H1 (cell line): ENCODE data around the gene LRBA. TPM values are rescaled to one million over a fixed set of nuclear protein-coding genes. Genes with fewer than 3 reads are reported as not detected.

Source experiments
- CTCF ChIA-PET: fragments of 300-600 bp; sonication (Branson Sonifier 250); formaldehyde crosslinking; loops from one replicate; lab custom pipeline; 2021; ENCODE audit not compliant: partially characterized antibody; lab: Charles Lee
- POLR2A ChIA-PET: fragments of 300-600 bp; sonication (Branson Sonifier 250); formaldehyde crosslinking; loops from one replicate; lab custom pipeline; 2021; ENCODE audit warnings: inconsistent platforms; ENCODE audit not compliant: partially characterized antibody; lab: Charles Lee
- DNase-seq, 2 experiments: peaks; one replicate each; pipeline versions ENCODE4 v3.0.0 to v3.0.0-alpha.2; 2010 to 2022; ENCODE audit warnings: low spot score in 2 of 2, low read depth in 1 of 2, mixed read lengths in 1 of 2
- FAIRE-seq: peaks from 2 replicates; lab custom pipeline; 2011; peaks lifted over from hg19 to GRCh38; lab: Jason Lieb, UNC
- H2AFZ ChIP-seq: 2 replicates; pipeline ENCODE4 v1.8.1; 2012; ENCODE audit warnings: low read length, inconsistent platforms
- H2AK5ac ChIP-seq: 2 replicates; pipeline ENCODE4 v1.6.1; 2013; ENCODE audit warnings: low read depth, low read length
- H2BK120ac ChIP-seq: replicated peaks from 2 replicates; pipeline ENCODE3; 2013; ENCODE audit warnings: low read depth, low read length, inconsistent platforms
- H2BK12ac ChIP-seq: 2 replicates; pipeline ENCODE4 v1.6.1; 2013; ENCODE audit warnings: low read depth, low read length
- H2BK15ac ChIP-seq: 2 replicates; pipeline ENCODE4 v1.6.1; 2013; ENCODE audit warnings: low read length
- H2BK20ac ChIP-seq: 2 replicates; pipeline ENCODE4 v1.6.1; 2013; ENCODE audit warnings: low read length
- H2BK5ac ChIP-seq: 2 replicates; pipeline ENCODE4 v1.6.1; 2013; ENCODE audit warnings: low read depth, low read length
- H3K14ac ChIP-seq: 2 replicates; pipeline ENCODE4 v1.6.1; 2013; ENCODE audit warnings: inconsistent platforms; ENCODE audit not compliant: insufficient read length
- H3K18ac ChIP-seq: 2 replicates; pipeline ENCODE4 v1.6.1; 2013; ENCODE audit warnings: low read length; ENCODE audit errors: extremely low read depth
- H3K23ac ChIP-seq: 2 replicates; pipeline ENCODE4 v1.6.1; 2013; ENCODE audit warnings: inconsistent platforms; ENCODE audit not compliant: insufficient read length
- H3K23me2 ChIP-seq: 2 replicates; pipeline ENCODE4 v1.6.1; 2013; ENCODE audit warnings: low read depth, low read length
- H3K27ac ChIP-seq: 2 replicates; pipeline ENCODE4 v1.6.1; 2011; ENCODE audit warnings: low read depth, low read length, inconsistent platforms
- H3K27me3 ChIP-seq, 4 experiments: replicated peaks in 1 of 4; 1 replicate in 1 of 4; 2 replicates in 3 of 4; pipeline versions ENCODE4 v1.6.1 to v1.8.1; 2011 to 2013; ENCODE audit warnings: low read length in 3 of 4, mild to moderate bottlenecking in 3 of 4, inconsistent platforms in 2 of 4, mixed read lengths in 2 of 4, moderate library complexity in 1 of 4; ENCODE audit not compliant: control insufficient read depth in 3 of 4, insufficient read depth in 3 of 4; ENCODE audit errors: extremely low read depth in 1 of 4
- H3K36me3 ChIP-seq, 4 experiments: 2 replicates each; pipeline versions ENCODE4 v1.6.1 to v1.8.1; 2011 to 2013; ENCODE audit warnings: mild to moderate bottlenecking in 4 of 4, low read length in 3 of 4, moderate library complexity in 2 of 4, control low read depth in 1 of 4, inconsistent platforms in 1 of 4; ENCODE audit not compliant: insufficient read depth in 4 of 4, control insufficient read depth in 2 of 4
- H3K4ac ChIP-seq: replicated peaks from 2 replicates; pipeline ENCODE3; 2013; ENCODE audit warnings: low read length, low read depth, mixed read lengths, inconsistent platforms; ENCODE audit not compliant: insufficient read length
- H3K4me1 ChIP-seq, 4 experiments: replicated peaks in 1 of 4; 1 replicate in 1 of 4; 2 replicates in 3 of 4; pipeline versions ENCODE4 v1.6.1 to v1.8.1; 2011 to 2013; ENCODE audit warnings: low read length in 3 of 4, inconsistent platforms in 2 of 4, mixed read lengths in 1 of 4; ENCODE audit not compliant: insufficient read depth in 4 of 4, control insufficient read depth in 3 of 4
- H3K4me2 ChIP-seq, 2 experiments: 2 replicates each; pipeline versions ENCODE4 v1.6.1 to v1.8.1; 2011 to 2013; ENCODE audit warnings: low read depth in 2 of 2, low read length in 2 of 2, control low read depth in 1 of 2, inconsistent platforms in 1 of 2, mild to moderate bottlenecking in 1 of 2; ENCODE audit not compliant: insufficient read depth in 1 of 2
- H3K4me3 ChIP-seq, 4 experiments: fragments of 200-600, 300-600 bp in 1 of 4; sonication (generic), shearing (Covaris generic), sonication (Bioruptor Twin) in 1 of 4; 2 replicates each; pipeline versions ENCODE4 v1.5.1 to v1.8.1; 2011 to 2016; ENCODE audit warnings: low read length in 4 of 4, low read depth in 3 of 4, control low read depth in 2 of 4, inconsistent platforms in 2 of 4, mild to moderate bottlenecking in 2 of 4, mixed read lengths in 1 of 4, moderate library complexity in 1 of 4; ENCODE audit not compliant: insufficient read depth in 2 of 4; ENCODE audit errors: extremely low read depth in 1 of 4
- H3K56ac ChIP-seq: replicated peaks from 2 replicates; pipeline ENCODE3; 2013; ENCODE audit warnings: low read depth, mild to moderate bottlenecking, mixed read lengths, low read length, inconsistent platforms; ENCODE audit not compliant: insufficient read length
- H3K79me1 ChIP-seq: 2 replicates; pipeline ENCODE4 v1.6.1; 2013; ENCODE audit warnings: low read depth, low read length, control low read depth
- H3K79me2 ChIP-seq, 2 experiments: 2 replicates each; pipeline versions ENCODE4 v1.6.1 to v1.8.1; 2012 to 2013; ENCODE audit warnings: low read length in 2 of 2, mild to moderate bottlenecking in 2 of 2, inconsistent platforms in 1 of 2; ENCODE audit not compliant: insufficient read depth in 2 of 2, control insufficient read depth in 1 of 2
- H3K9ac ChIP-seq, 4 experiments: replicated peaks in 1 of 4; 1 replicate in 1 of 4; 2 replicates in 3 of 4; pipeline versions ENCODE4 v1.6.1 to v1.8.1; 2011 to 2013; ENCODE audit warnings: low read depth in 3 of 4, low read length in 3 of 4, control low read depth in 2 of 4, mild to moderate bottlenecking in 2 of 4, moderate library complexity in 2 of 4, inconsistent platforms in 1 of 4; ENCODE audit errors: extremely low read depth in 1 of 4
- H3K9me3 ChIP-seq, 2 experiments: 2 replicates each; pipeline versions ENCODE4 v1.6.1 to v1.8.1; 2012 to 2013; ENCODE audit warnings: mild to moderate bottlenecking in 2 of 2, moderate library complexity in 2 of 2, control low read depth in 1 of 2, inconsistent platforms in 1 of 2, low read depth in 1 of 2, low read length in 1 of 2, mixed read lengths in 1 of 2; ENCODE audit not compliant: insufficient read depth in 2 of 2
- H4K20me1 ChIP-seq, 2 experiments: replicated peaks in 1 of 2; 2 replicates each; pipeline versions ENCODE3 to v1.8.1; 2011 to 2013; ENCODE audit warnings: inconsistent platforms in 2 of 2, low read length in 2 of 2, mild to moderate bottlenecking in 1 of 2; ENCODE audit not compliant: insufficient read depth in 2 of 2, control insufficient read depth in 1 of 2
- H4K5ac ChIP-seq: 2 replicates; pipeline ENCODE4 v1.6.1; 2013; ENCODE audit warnings: low read length, low read depth, mixed read lengths, inconsistent platforms; ENCODE audit not compliant: insufficient read length
- H4K8ac ChIP-seq: 2 replicates; pipeline ENCODE4 v1.8.0; 2013; ENCODE audit warnings: mild to moderate bottlenecking, moderate library complexity, low read length, inconsistent platforms; ENCODE audit not compliant: insufficient read depth; ENCODE audit errors: extremely low read depth
- H4K91ac ChIP-seq: replicated peaks from 2 replicates; pipeline ENCODE3; 2013; ENCODE audit warnings: low read length, mixed read lengths, inconsistent platforms; ENCODE audit not compliant: insufficient read length
- BACH1 ChIP-seq: IDR thresholded peaks from 2 replicates; pipeline ENCODE4 v1.6.1; 2012; ENCODE audit warnings: low read length, improper control_type of control experiment
- CHD1 ChIP-seq: IDR thresholded peaks from 2 replicates; pipeline ENCODE4 v1.6.1; 2012; ENCODE audit warnings: low read depth, low read length, improper control_type of control experiment
- CTBP2 ChIP-seq: IDR thresholded peaks from 2 replicates; pipeline ENCODE4 v1.7.0; 2011; ENCODE audit warnings: borderline replicate concordance, mild to moderate bottlenecking, moderate library complexity, mixed read lengths, low read length; ENCODE audit not compliant: insufficient read depth, insufficient read length
- EGR1 ChIP-seq: IDR thresholded peaks from 2 replicates; pipeline ENCODE4 v1.6.1; 2011; ENCODE audit warnings: low read depth, low read length, borderline replicate concordance
- EZH2 ChIP-seq: fragments of 200-600 bp; sonication (generic); IDR thresholded peaks from 2 replicates; pipeline ENCODE4 v1.7.1; 2012; ENCODE audit warnings: low read depth, mild to moderate bottlenecking, moderate library complexity, low read length, inconsistent platforms; ENCODE audit not compliant: severe bottlenecking
- JUN ChIP-seq: IDR thresholded peaks from 2 replicates; pipeline ENCODE4 v1.6.1; 2011; ENCODE audit warnings: low read depth, mild to moderate bottlenecking, improper control_type of control experiment, low read length
- JUND ChIP-seq: IDR thresholded peaks from 2 replicates; pipeline ENCODE4 v1.6.1; 2011; ENCODE audit warnings: mild to moderate bottlenecking, improper control_type of control experiment, low read length
- KDM4A ChIP-seq: IDR thresholded peaks from one replicate; pipeline ENCODE4 v1.7.1; 2012; ENCODE audit warnings: low read depth, mild to moderate bottlenecking, moderate library complexity, low read length, inconsistent platforms; ENCODE audit not compliant: severe bottlenecking
- RXRA ChIP-seq: IDR thresholded peaks from 2 replicates; pipeline ENCODE4 v1.6.1; 2011; ENCODE audit warnings: low read depth, mild to moderate bottlenecking, low read length, moderate library complexity; ENCODE audit not compliant: insufficient read depth
- SRF ChIP-seq: IDR thresholded peaks from 2 replicates; pipeline ENCODE4 v1.6.1; 2011; ENCODE audit warnings: mild to moderate bottlenecking, low read depth, low read length, moderate library complexity
- TAF1 ChIP-seq: IDR thresholded peaks from 2 replicates; pipeline ENCODE4 v1.6.1; 2011; ENCODE audit warnings: mild to moderate bottlenecking, low read depth, low read length
- ZNF274 ChIP-seq: IDR thresholded peaks from 2 replicates; pipeline ENCODE4 v1.7.0; 2012; ENCODE audit warnings: low read length, borderline replicate concordance; ENCODE audit errors: extremely low read depth
- WGBS, 2 experiments: shearing (Covaris generic) in 1 of 2; methylation state at CpG; one replicate each; pipeline versions ENCODE4 v1.1.6 to v1.1.7; 2013 to 2015; ENCODE audit warnings: low lambda C conversion rate in 2 of 2, mixed read lengths in 2 of 2, inconsistent platforms in 1 of 2, low coverage in 1 of 2, missing lambda C conversion rate in 1 of 2; ENCODE audit not compliant: insufficient replicate concordance in 2 of 2, insufficient coverage in 1 of 2, insufficient read length in 1 of 2; ENCODE audit errors: extremely low coverage in 1 of 2, missing lambda C conversion rate in 1 of 2; 5-methylcytosine and 5-hydroxymethylcytosine counted together
- polyA plus RNA-seq, 7 experiments: library from polyadenylated mRNA; depleted of rRNA in 3 of 7; stranded (reverse) in 5 of 7; unstranded in 2 of 7; fragments of >200 nt in 5 of 7; fragments of 200-250 nt in 2 of 7; gene quantifications; 1 replicate in 5 of 7; 2 replicates in 1 of 7; 4 replicates in 1 of 7; pipeline versions ENCODE4 v1.2.1 to v1.2.3, GENCODE V29; 2011 to 2013; ENCODE audit warnings: missing spikeins in 2 of 7, mixed read lengths in 2 of 7
- total RNA-seq: library from RNA; stranded (reverse); fragmentation: NEBNext Ultra II Directional; extraction: Animal tissue kit (Norgen Biotek cat#: 25700); gene quantifications from 2 replicates; pipeline ENCODE4 v1.2.1, GENCODE V29; 2021

LRBA gene
- total and polyA plus RNA-seq, 2 of the 8 experiments (the other 6 are each of a cell fraction or from before 2014, with no cell fraction given): 54.6 to 83.2 TPM

GRCh38 chr4:150238591-150238990, 776.5 kb downstream of the LRBA start:
- peaks cover 0 to 4% (median 2%) of the 10 kb centered on the region in 4 experiments; a peak in 3 of 7 replicates for H3K4me1 ChIP-seq
- no peaks in the 10 kb centered on the region for H3K79me1 ChIP-seq
- WGBS, 2 experiments: 93% methylated on average over 1 of the region's 1 CpG; no CpG with 5 or more reads in 1 of the 2 experiments
- H3K4ac ChIP-seq: no peak overlapping the region
- H2AK5ac ChIP-seq: no peak overlapping the region
- no peak overlapping the region for H2BK5ac ChIP-seq
- H3K9me3 ChIP-seq: no peaks in the 10 kb centered on the region
- H4K20me1 ChIP-seq: no peaks in the 10 kb centered on the region
- no peak overlapping the region for H3K18ac ChIP-seq
- DNase-seq: no peak
- no peak overlapping the region for H3K9ac ChIP-seq
- no peak overlapping the region for H4K8ac ChIP-seq
- H4K91ac ChIP-seq: no peak overlapping the region
- FAIRE-seq: no peak
- H2BK15ac ChIP-seq: no peak overlapping the region
- H3K27ac ChIP-seq: no peak overlapping the region
- CTCF ChIA-PET: interaction anchor here (1.1 kb wide), 1 partner anchor 11 kb away, joined by 3 read pairs; no protein-coding TSS in a partner anchor
- no peaks in the 10 kb centered on the region for H3K27me3 ChIP-seq
- no peaks in the 10 kb centered on the region for H3K79me2 ChIP-seq
- POLR2A ChIA-PET: no interaction called here
- no peak overlapping the region for H3K4me2 ChIP-seq
- H3K56ac ChIP-seq: no peak overlapping the region
- H2BK12ac ChIP-seq: no peak overlapping the region
- H2BK120ac ChIP-seq: no peak overlapping the region
- no peaks in the 10 kb centered on the region for H3K23me2 ChIP-seq
- no peak overlapping the region for H2AFZ ChIP-seq
- H3K23ac ChIP-seq: no peak overlapping the region
- no peak overlapping the region for H2BK20ac ChIP-seq
- H3K4me3 ChIP-seq: no peak overlapping the region
- TF ChIP-seq BACH1: no peak
- no peak for TF ChIP-seq EGR1
- no peak for TF ChIP-seq SRF
- TF ChIP-seq JUND: no peak
- no peak for TF ChIP-seq RXRA
- no peak for TF ChIP-seq CTBP2
- no peak for TF ChIP-seq ZNF274
- no peak for TF ChIP-seq JUN
- TF ChIP-seq EZH2: no peak
- no peak for TF ChIP-seq KDM4A
- no peak for TF ChIP-seq CHD1
- TF ChIP-seq TAF1: no peak
- H4K5ac ChIP-seq: no peak overlapping the region
- H3K14ac ChIP-seq: no peak overlapping the region
- no peaks in the 10 kb centered on the region for H3K36me3 ChIP-seq
